PC-3 (cell line): ENCODE data around the gene PPP1R26. TPM values are rescaled to one million over a fixed set of nuclear protein-coding genes. Genes with fewer than 3 reads are reported as not detected.

ENCODE experiments used
- ATAC-seq: fragments of 200-7000 bp; cut with Tn5 transposase; 2 replicates; pipeline ENCODE4 v1.9.1; 2020; ENCODE audit warnings: mild to moderate bottlenecking, moderate library complexity
- BruUV-seq: library from RNA; stranded (reverse); fragments of 400-500 nt; replicated peaks from 2 replicates; lab custom pipeline; 2021; lab: Mats Ljungman, UMichigan
- CTCF ChIA-PET: fragments of 300-600 bp; sonication (Branson Sonifier 250); formaldehyde crosslinking; loops from one replicate; lab custom pipeline; 2022; ENCODE audit warnings: antibody characterized with exemption; lab: Charles Lee
- POLR2A ChIA-PET: fragments of 300-600 bp; sonication (Branson Sonifier 250); formaldehyde crosslinking; loops from one replicate; lab custom pipeline; 2022; ENCODE audit warnings: antibody characterized with exemption; ENCODE audit not compliant: unreplicated experiment; lab: Charles Lee
- DNase-seq: peaks from one replicate; pipeline ENCODE4 v3.0.0-alpha.2; 2015
- H2AFZ ChIP-seq: fragments of 300-600 bp; sonication (generic); 2 replicates; pipeline ENCODE4 v1.6.0; 2016; ENCODE audit warnings: antibody characterized with exemption, low read length
- H3F3A ChIP-seq: fragments of 300-600 bp; sonication (generic); one replicate; pipeline ENCODE4 v1.6.0; 2017; ENCODE audit warnings: antibody characterized with exemption, low read length, control low read depth, mild to moderate bottlenecking; ENCODE audit not compliant: unreplicated experiment
- H3K27ac ChIP-seq: fragments of 300-600 bp; sonication (generic); 2 replicates; pipeline ENCODE4 v1.5.1; 2016; ENCODE audit warnings: mild to moderate bottlenecking, low read length
- H3K27me3 ChIP-seq: fragments of 300-600 bp; sonication (generic); 2 replicates; pipeline ENCODE4 v1.6.1; 2016; ENCODE audit warnings: low read length, mixed read lengths
- H3K36me3 ChIP-seq: fragments of 300-600 bp; sonication (generic); 2 replicates; pipeline ENCODE4 v1.6.1; 2016; ENCODE audit warnings: low read depth, mixed run types, low read length, mixed read lengths
- H3K4me1 ChIP-seq: fragments of 300-600 bp; sonication (generic); 2 replicates; pipeline ENCODE4 v1.5.1; 2016; ENCODE audit warnings: low read length; ENCODE audit not compliant: insufficient read depth
- H3K4me2 ChIP-seq: fragments of 300-600 bp; sonication (generic); 2 replicates; pipeline ENCODE4 v1.6.0; 2016; ENCODE audit warnings: low read length
- H3K4me3 ChIP-seq: fragments of 300-600 bp; sonication (generic); 2 replicates; pipeline ENCODE4 v1.5.1; 2016; ENCODE audit warnings: mild to moderate bottlenecking, low read length, mixed read lengths
- H3K79me2 ChIP-seq: fragments of 300-600 bp; sonication (generic); 2 replicates; pipeline ENCODE4 v1.6.1; 2017; ENCODE audit warnings: low read length, mixed read lengths
- H3K9ac ChIP-seq: fragments of 300-600 bp; sonication (generic); 2 replicates; pipeline ENCODE4 v1.6.0; 2016; ENCODE audit warnings: mild to moderate bottlenecking, low read length
- H3K9me2 ChIP-seq: fragments of 300-600 bp; sonication (generic); replicated peaks from 2 replicates; pipeline ENCODE4 v1.6.1; 2016; ENCODE audit warnings: mixed run types, low read length, mixed read lengths
- H3K9me3 ChIP-seq: fragments of 300-600 bp; sonication (generic); 2 replicates; pipeline ENCODE4 v1.6.1; 2016; ENCODE audit warnings: low read length, mixed read lengths
- H4K20me1 ChIP-seq: fragments of 300-600 bp; sonication (generic); 2 replicates; pipeline ENCODE4 v1.6.1; 2016; ENCODE audit warnings: low read length, mixed read lengths
- CTCF ChIP-seq: fragments of 300-600 bp; sonication (generic); conservative IDR thresholded peaks from 2 replicates; pipeline ENCODE4 v1.5.1; 2017; ENCODE audit warnings: antibody characterized with exemption, low read depth, mild to moderate bottlenecking, low read length
- EZH2 ChIP-seq: fragments of 300-600 bp; sonication (generic); IDR thresholded peaks from one replicate; pipeline ENCODE4 v1.6.1; 2017; ENCODE audit warnings: antibody characterized with exemption, mild to moderate bottlenecking, low read length; ENCODE audit not compliant: unreplicated experiment
- EZH2phosphoT487 ChIP-seq: fragments of 300-600 bp; sonication (generic); IDR thresholded peaks from 2 replicates; pipeline ENCODE4 v1.6.1; 2018; ENCODE audit warnings: mild to moderate bottlenecking, antibody characterized with exemption, low read length, borderline replicate concordance
- intact Hi-C: fragments of 100-400 bp; cut with micrococcal nuclease; formaldehyde crosslinking; loops from 2 replicates; pipeline ENCODE4 v1.9.0; 2023
- total RNA-seq: library from RNA; depleted of rRNA; stranded (reverse); fragments of >200 nt; gene quantifications from 2 replicates; pipeline ENCODE4 v1.2.3, GENCODE V29; 2014

The PPP1R26 gene
- total RNA-seq, 1 experiment from 2014 or later: 22.6 TPM

- Histone ChIP-seq H2AFZ (no peak overlapping the region), H3K4me3 (no peak overlapping the region)
Measured at GRCh38 chr9:135498381-135499126, 19.0 kb downstream of the PPP1R26 start.

GRCh38 chr9:135499326-135500070 lies 19.9 kb downstream of the PPP1R26 start:
- POLR2A ChIA-PET: no interaction called here
- DNase-seq: peak; percentile 73
- BruUV-seq: no TSS peak
- Histone ChIP-seq H3F3A (no peaks in the 10 kb centered on the region), H3K9ac (peak overlapping the region; percentile 97), H3K4me1 (peaks cover 14% of the 10 kb centered on the region), H4K20me1 (no peaks in the 10 kb centered on the region), H3K9me2 (no peaks in the 10 kb centered on the region), H2AFZ (peak overlapping the region; percentile 87), H3K79me2 (peaks cover 22% of the 10 kb centered on the region), H3K27me3 (no peaks in the 10 kb centered on the region), H3K4me3 (peak overlapping the region; percentile 72), H3K9me3 (no peaks in the 10 kb centered on the region), H3K36me3 (peaks cover 6% of the 10 kb centered on the region; the same call in 1 of the 2 replicates), H3K4me2 (peak overlapping the region; percentile 96), H3K27ac (no peak overlapping the region)
- peak; percentile 64 for ATAC-seq
- intact Hi-C loops: no loop called here
- TF ChIP-seq CTCF (0 out of 2 replicates have a peak, but pooled peaks have one; percentile 13), EZH2 (no peak), EZH2phosphoT487 (no peak)
- CTCF ChIA-PET: no interaction called here

More at GRCh38 chr9:135498381-135499126, 19.0 kb downstream of the PPP1R26 start:
- Histone ChIP-seq H4K20me1 (no peaks in the 10 kb centered on the region), H3K9me3 (no peaks in the 10 kb centered on the region), H3K9me2 (no peaks in the 10 kb centered on the region), H3K27ac (no peak overlapping the region), H3K4me2 (0 out of 2 replicates have a peak overlapping the region, but pooled peaks have one; percentile 96), H3F3A (no peaks in the 10 kb centered on the region), H3K79me2 (peaks cover 22% of the 10 kb centered on the region), H3K9ac (no peak overlapping the region), H3K36me3 (peaks cover 5% of the 10 kb centered on the region; the same call in 1 of the 2 replicates), H3K4me1 (peaks cover 14% of the 10 kb centered on the region), H3K27me3 (no peaks in the 10 kb centered on the region)
- no TSS peak for BruUV-seq
- CTCF ChIA-PET: no interaction called here
- POLR2A ChIA-PET: interaction anchor here (0.6 kb wide), 1 partner anchor 466 kb away, joined by 3 read pairs; no protein-coding TSS in a partner anchor
- intact Hi-C loops: no loop called here
- TF ChIP-seq EZH2phosphoT487 (no peak), CTCF (no peak), EZH2 (no peak)
- ATAC-seq: no peak
- DNase-seq: no peak
